ENCODE data around the gene TOX2.

DNA sequence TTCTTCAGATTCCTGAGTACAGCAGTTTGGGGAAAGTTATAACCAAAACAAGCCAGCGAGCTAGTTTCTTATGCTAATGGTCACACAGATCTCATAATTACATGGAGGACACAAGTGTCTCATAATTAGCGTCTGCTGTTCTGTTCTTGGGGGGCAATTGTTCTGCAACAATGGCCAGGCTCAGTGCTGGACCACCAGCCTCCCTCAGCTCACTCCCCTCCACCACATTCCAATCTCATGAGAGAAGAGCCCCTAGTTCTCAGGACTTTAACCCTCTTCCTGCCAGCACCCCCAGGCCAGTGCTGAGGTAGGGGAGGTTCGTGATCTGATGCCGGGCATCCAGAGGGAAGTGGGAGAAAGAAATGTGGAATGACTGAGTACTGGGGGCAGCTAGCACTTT lies 20.2 kb upstream of the TOX2 start:
- TF ChIP-seq, protein P1, sequence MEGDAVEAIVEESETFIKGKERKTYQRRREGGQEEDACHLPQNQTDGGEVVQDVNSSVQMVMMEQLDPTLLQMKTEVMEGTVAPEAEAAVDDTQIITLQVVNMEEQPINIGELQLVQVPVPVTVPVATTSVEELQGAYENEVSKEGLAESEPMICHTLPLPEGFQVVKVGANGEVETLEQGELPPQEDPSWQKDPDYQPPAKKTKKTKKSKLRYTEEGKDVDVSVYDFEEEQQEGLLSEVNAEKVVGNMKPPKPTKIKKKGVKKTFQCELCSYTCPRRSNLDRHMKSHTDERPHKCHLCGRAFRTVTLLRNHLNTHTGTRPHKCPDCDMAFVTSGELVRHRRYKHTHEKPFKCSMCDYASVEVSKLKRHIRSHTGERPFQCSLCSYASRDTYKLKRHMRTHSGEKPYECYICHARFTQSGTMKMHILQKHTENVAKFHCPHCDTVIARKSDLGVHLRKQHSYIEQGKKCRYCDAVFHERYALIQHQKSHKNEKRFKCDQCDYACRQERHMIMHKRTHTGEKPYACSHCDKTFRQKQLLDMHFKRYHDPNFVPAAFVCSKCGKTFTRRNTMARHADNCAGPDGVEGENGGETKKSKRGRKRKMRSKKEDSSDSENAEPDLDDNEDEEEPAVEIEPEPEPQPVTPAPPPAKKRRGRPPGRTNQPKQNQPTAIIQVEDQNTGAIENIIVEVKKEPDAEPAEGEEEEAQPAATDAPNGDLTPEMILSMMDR (IDR thresholded peaks at IDR 0.05 in 4 of 5, conservative IDR thresholded peaks at IDR 0.05 in 1 of 5) = no peak
- TF ChIP-seq POLR2A (IDR thresholded peaks at IDR 0.05) = no peak

All from gastrocnemius medialis (tissue), 4 donors.